Psoas muscle (tissue), 8 donors: ENCODE data around the gene CAMTA1. TPM values are rescaled to one million over a fixed set of nuclear protein-coding genes. Genes with fewer than 3 reads are reported as not detected.

Experiments
- ATAC-seq, 4 donors: fragments of 200-7000 bp; cut with Tn5 transposase; one replicate each; pipeline ENCODE4 v1.9.1; 2020; ENCODE audit warnings: moderate library complexity in 3 of 4, mild to moderate bottlenecking in 2 of 4
- DNase-seq, 2 donors: peaks; one replicate each; pipeline ENCODE4 v3.0.0-alpha.2; 2020
- H3K27ac ChIP-seq: fragments of 200-600 bp; one replicate; pipeline ENCODE4 v1.8.0; 2022
- H3K27me3 ChIP-seq, 3 donors: fragments of 200-600 bp in 1 of 3; one replicate each; pipeline versions ENCODE4 v1.6.1 to v1.8.0; 2013 to 2022; ENCODE audit warnings: low read length in 2 of 3, mild to moderate bottlenecking in 2 of 3, moderate library complexity in 1 of 3; ENCODE audit not compliant: insufficient read depth in 3 of 3
- H3K36me3 ChIP-seq, 2 donors: fragments of 200-600 bp in 1 of 2; one replicate each; pipeline versions ENCODE4 v1.6.1 to v1.8.0; 2013 to 2022; ENCODE audit warnings: low read depth in 1 of 2, mild to moderate bottlenecking in 1 of 2, moderate library complexity in 1 of 2; ENCODE audit not compliant: insufficient read depth in 1 of 2
- H3K4me1 ChIP-seq: fragments of 200-600 bp; one replicate; pipeline ENCODE4 v1.8.0; 2022
- H3K4me3 ChIP-seq: fragments of 200-600 bp; one replicate; pipeline ENCODE4 v1.8.0; 2022; ENCODE audit warnings: mild to moderate bottlenecking
- H3K9me3 ChIP-seq: fragments of 200-600 bp; one replicate; pipeline ENCODE4 v1.8.0; 2022
- CTCF ChIP-seq: fragments of 200-600 bp; IDR thresholded peaks from one replicate; pipeline ENCODE4 v1.8.0; 2022; ENCODE audit warnings: antibody characterized with exemption
- WGBS, 3 donors: extraction: QIAGEN DNeasy Blood & Tissue Kit; methylation state at CpG; one replicate each; pipeline versions ENCODE4 v1.1.6 to v1.1.7; 2013; 5-methylcytosine and 5-hydroxymethylcytosine counted together
- intact Hi-C, 2 donors: fragments of 100-400 bp; cut with DNase I; formaldehyde crosslinking; loops; one replicate each; pipeline versions ENCODE4 v1.11.0 to v1.14.2; 2022
- polyA plus RNA-seq, 3 donors: library from polyadenylated mRNA; stranded (reverse); fragments of 200-250 nt; gene quantifications; one replicate each; pipeline ENCODE4 v1.2.3, GENCODE V29; 2013
- total RNA-seq, 4 donors: library from RNA; stranded (reverse); fragmentation: NEBNext Ultra II Directional in 2 of 4; extraction: Animal tissue kit (Norgen Biotek cat#: 25700) in 2 of 4; gene quantifications; one replicate each; pipeline versions ENCODE4 v1.2.1 to v1.2.4, GENCODE V29; 2021 to 2023
- donor health status: healthy with polysubstance abuse.
- donor health status: DM: no; HTN: no; CAD: no; lungs with moderate emphysema.
- donor health status: Bipolar disorder and iron deficiency.
- donor health status: healthy.
- donor health status: DM: yes; HTN: yes; CAD: no.
- donor health status: DM: no; HTN: no; CAD: no.
- donor health status: DM: no; HTN: no; CAD: no.
- donor health status: DM: yes; HTN: yes; CAD: no.

Gene CAMTA1
- total and polyA plus RNA-seq, 7 donors, result 64.6 to 206 (median 76.5) TPM

GRCh38 chr1:7223334-7224080 lies 438.3 kb downstream of the CAMTA1 start:
- Histone ChIP-seq H3K4me3 (no peak overlapping the region), H3K36me3 (no peaks in the 10 kb centered on the region), H3K27me3 (no peaks in the 10 kb centered on the region), H3K9me3 (no peaks in the 10 kb centered on the region), H3K27ac (no peak overlapping the region), H3K4me1 (no peaks in the 10 kb centered on the region)
- WGBS, 3 donors, result 73 to 78% (median 73%) methylated on average over 9 of the region's 9 CpGs
- intact Hi-C loops, result loop anchor here (2.0 to 10.0 kb wide), 3 partner anchors 421 to 431 kb away; no protein-coding TSS in a partner anchor
- DNase-seq (no peak), ATAC-seq (no peak)
- TF ChIP-seq CTCF, result no peak

GRCh38 chr1:7224081-7224534 lies 438.9 kb downstream of the CAMTA1 start:
- no peak for TF ChIP-seq CTCF
- H3K27ac ChIP-seq, result no peak overlapping the region
- H3K4me3 ChIP-seq, result no peak overlapping the region
- no peak for ATAC-seq
- H3K9me3 ChIP-seq, result no peaks in the 10 kb centered on the region
- WGBS, 3 donors, result 26 to 30% (median 29%) methylated on average over 10 of the region's 10 CpGs
- intact Hi-C loops, result loop anchor here (2.0 to 10.0 kb wide), 3 partner anchors 421 to 432 kb away; no protein-coding TSS in a partner anchor
- no peaks in the 10 kb centered on the region for H3K4me1 ChIP-seq
- no peaks in the 10 kb centered on the region for H3K27me3 ChIP-seq
- H3K36me3 ChIP-seq, result no peaks in the 10 kb centered on the region
- no peak for DNase-seq

- intact Hi-C loops, result loop anchor here (2.0 to 10.0 kb wide), 3 partner anchors 420 to 432 kb away; no protein-coding TSS in a partner anchor
- ATAC-seq (peak in 1 of 4 donors; percentile 60), DNase-seq (no peak)
- WGBS, 3 donors, result 40 to 52% (median 41%) methylated on average over 13 of the region's 13 CpGs
- TF ChIP-seq CTCF, result peak; percentile 36
- H3K9me3 ChIP-seq, result no peaks in the 10 kb centered on the region
- no peak overlapping the region for H3K27ac ChIP-seq
- no peaks in the 10 kb centered on the region for H3K36me3 ChIP-seq
- no peaks in the 10 kb centered on the region for H3K27me3 ChIP-seq
- no peak overlapping the region for H3K4me3 ChIP-seq
- no peaks in the 10 kb centered on the region for H3K4me1 ChIP-seq
Observed at GRCh38 chr1:7224644-7225043, 439.4 kb downstream of the CAMTA1 start.

GRCh38 chr1:7225711-7226505 lies 440.7 kb downstream of the CAMTA1 start:
- no peaks in the 10 kb centered on the region for H3K36me3 ChIP-seq
- H3K4me3 ChIP-seq, result no peak overlapping the region
- no peak for DNase-seq
- H3K4me1 ChIP-seq, result no peaks in the 10 kb centered on the region
- 83 to 86% (median 86%) methylated on average over 11 of the region's 11 CpGs for WGBS, 3 donors
- intact Hi-C loops, result loop anchor here (2.0 to 10.0 kb wide), 2 partner anchors 419 to 421 kb away; no protein-coding TSS in a partner anchor
- TF ChIP-seq CTCF, result no peak
- no peak overlapping the region for H3K27ac ChIP-seq
- no peak for ATAC-seq
- no peaks in the 10 kb centered on the region for H3K27me3 ChIP-seq
- H3K9me3 ChIP-seq, result no peaks in the 10 kb centered on the region
